ENCODE results near the gene ATP6V1B1.

DNA sequence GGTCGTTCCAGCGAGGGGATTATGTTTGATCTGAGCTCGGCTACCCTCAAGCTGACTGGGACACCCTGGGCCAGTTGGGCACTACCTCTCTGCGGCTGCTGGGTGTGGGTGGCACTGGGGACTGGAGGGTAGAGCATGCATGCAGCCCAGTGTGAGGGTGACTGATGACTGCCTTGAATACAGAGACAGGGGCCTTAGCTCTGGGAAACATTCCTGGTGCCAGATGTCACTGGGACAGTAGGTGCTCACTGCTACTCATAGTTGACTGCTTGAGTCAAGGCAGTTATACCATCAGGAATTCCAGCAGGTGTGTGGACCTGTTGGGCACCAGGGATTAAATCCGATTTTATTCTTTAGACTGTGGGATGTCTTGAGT lies 33.6 kb upstream of the ATP6V1B1 start:
- TF ChIP-seq POLR2AphosphoS5 (IDR thresholded peaks at IDR 0.05; ENCODE audit: insufficient read depth in 1 of 2, low read depth in 1 of 2) (no peak), POLR2A (IDR thresholded peaks at IDR 0.05) (no peak)
- TF ChIP-seq, protein P1, sequence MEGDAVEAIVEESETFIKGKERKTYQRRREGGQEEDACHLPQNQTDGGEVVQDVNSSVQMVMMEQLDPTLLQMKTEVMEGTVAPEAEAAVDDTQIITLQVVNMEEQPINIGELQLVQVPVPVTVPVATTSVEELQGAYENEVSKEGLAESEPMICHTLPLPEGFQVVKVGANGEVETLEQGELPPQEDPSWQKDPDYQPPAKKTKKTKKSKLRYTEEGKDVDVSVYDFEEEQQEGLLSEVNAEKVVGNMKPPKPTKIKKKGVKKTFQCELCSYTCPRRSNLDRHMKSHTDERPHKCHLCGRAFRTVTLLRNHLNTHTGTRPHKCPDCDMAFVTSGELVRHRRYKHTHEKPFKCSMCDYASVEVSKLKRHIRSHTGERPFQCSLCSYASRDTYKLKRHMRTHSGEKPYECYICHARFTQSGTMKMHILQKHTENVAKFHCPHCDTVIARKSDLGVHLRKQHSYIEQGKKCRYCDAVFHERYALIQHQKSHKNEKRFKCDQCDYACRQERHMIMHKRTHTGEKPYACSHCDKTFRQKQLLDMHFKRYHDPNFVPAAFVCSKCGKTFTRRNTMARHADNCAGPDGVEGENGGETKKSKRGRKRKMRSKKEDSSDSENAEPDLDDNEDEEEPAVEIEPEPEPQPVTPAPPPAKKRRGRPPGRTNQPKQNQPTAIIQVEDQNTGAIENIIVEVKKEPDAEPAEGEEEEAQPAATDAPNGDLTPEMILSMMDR (IDR thresholded peaks at IDR 0.05): no peak
